Nephron (organoid): ENCODE measurements around the gene BIRC5.

Source experiments
- H3K27ac Mint-ChIP-seq, 3 experiments: 2 replicates each; pipeline ENCODE4 v1.8.0; 2020; ENCODE audit warnings: mixed read lengths in 3 of 3, mild to moderate bottlenecking in 2 of 3, moderate library complexity in 1 of 3
- H3K27me3 Mint-ChIP-seq: 2 replicates; pipeline ENCODE4 v1.8.0; 2021; ENCODE audit warnings: low read depth, mild to moderate bottlenecking, moderate library complexity, mixed read lengths
- H3K36me3 Mint-ChIP-seq: 2 replicates; pipeline ENCODE4 v1.8.0; 2020; ENCODE audit warnings: low read depth, mixed read lengths
- H3K4me1 Mint-ChIP-seq: 2 replicates; pipeline ENCODE4 v1.8.0; 2020; ENCODE audit warnings: mixed read lengths
- H3K4me3 Mint-ChIP-seq, 3 experiments: 2 replicates each; pipeline ENCODE4 v1.8.0; 2020; ENCODE audit warnings: mild to moderate bottlenecking in 3 of 3, mixed read lengths in 3 of 3, moderate library complexity in 2 of 3
- H3K9me3 Mint-ChIP-seq: 2 replicates; pipeline ENCODE4 v1.8.0; 2020; ENCODE audit warnings: mixed read lengths
- TF ChIP-seq, protein P1 (sequence below), 3 experiments: fragments of 200-600 bp; sonication (generic); IDR thresholded peaks; one replicate each; pipeline ENCODE4 v1.5.0; 2021; ENCODE audit warnings: antibody characterized with exemption in 3 of 3; ENCODE audit not compliant: unreplicated experiment in 3 of 3

BIRC5 gene

DNA sequence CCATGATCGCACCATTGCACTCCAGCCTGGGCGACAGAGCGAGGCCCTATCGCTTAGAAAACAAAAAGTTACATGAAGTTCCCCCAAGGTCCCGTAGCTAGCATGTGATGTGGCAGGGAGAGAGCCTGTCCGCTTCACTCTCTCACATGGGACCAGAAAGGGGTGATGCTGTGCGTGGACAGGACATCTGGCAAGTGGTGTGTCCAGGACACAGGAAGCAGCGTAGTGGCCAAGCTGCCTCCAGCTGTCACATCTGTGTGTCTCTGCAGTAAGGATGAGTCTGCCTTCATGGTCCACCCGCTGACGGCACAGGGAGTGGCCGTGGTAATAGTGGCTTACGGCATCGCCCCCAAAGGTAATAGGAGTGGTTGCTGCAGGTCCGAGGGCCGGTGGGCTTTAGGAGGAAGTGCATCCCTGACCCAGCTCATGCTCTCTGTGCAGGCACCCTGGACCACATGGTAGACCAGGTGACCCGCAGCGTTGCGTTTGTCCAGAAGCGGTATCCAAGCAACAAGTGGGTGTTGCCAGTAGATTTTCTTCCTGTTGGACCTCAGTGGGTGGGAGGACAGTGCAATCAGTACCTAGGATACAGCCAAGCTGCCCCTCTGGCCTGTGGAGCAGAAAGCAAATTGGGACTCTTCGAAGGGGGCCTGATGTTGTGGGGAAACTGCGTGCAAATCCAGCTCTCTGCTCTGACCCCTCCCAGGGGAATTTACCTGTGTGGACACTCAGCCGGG lies 9.5 kb upstream of the BIRC5 start:
- peaks cover 10% of the 10 kb centered on the region for H3K36me3 Mint-ChIP-seq
- H3K4me3 Mint-ChIP-seq: no peak overlapping the region
- H3K4me1 Mint-ChIP-seq: no peaks in the 10 kb centered on the region
- H3K27me3 Mint-ChIP-seq: no peaks in the 10 kb centered on the region
- TF ChIP-seq, protein P1, sequence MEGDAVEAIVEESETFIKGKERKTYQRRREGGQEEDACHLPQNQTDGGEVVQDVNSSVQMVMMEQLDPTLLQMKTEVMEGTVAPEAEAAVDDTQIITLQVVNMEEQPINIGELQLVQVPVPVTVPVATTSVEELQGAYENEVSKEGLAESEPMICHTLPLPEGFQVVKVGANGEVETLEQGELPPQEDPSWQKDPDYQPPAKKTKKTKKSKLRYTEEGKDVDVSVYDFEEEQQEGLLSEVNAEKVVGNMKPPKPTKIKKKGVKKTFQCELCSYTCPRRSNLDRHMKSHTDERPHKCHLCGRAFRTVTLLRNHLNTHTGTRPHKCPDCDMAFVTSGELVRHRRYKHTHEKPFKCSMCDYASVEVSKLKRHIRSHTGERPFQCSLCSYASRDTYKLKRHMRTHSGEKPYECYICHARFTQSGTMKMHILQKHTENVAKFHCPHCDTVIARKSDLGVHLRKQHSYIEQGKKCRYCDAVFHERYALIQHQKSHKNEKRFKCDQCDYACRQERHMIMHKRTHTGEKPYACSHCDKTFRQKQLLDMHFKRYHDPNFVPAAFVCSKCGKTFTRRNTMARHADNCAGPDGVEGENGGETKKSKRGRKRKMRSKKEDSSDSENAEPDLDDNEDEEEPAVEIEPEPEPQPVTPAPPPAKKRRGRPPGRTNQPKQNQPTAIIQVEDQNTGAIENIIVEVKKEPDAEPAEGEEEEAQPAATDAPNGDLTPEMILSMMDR (IDR thresholded peaks at IDR 0.05; ENCODE audit: unreplicated experiment in 3 of 3): no peak
- no peak overlapping the region for H3K27ac Mint-ChIP-seq
- H3K9me3 Mint-ChIP-seq: no peaks in the 10 kb centered on the region

DNA sequence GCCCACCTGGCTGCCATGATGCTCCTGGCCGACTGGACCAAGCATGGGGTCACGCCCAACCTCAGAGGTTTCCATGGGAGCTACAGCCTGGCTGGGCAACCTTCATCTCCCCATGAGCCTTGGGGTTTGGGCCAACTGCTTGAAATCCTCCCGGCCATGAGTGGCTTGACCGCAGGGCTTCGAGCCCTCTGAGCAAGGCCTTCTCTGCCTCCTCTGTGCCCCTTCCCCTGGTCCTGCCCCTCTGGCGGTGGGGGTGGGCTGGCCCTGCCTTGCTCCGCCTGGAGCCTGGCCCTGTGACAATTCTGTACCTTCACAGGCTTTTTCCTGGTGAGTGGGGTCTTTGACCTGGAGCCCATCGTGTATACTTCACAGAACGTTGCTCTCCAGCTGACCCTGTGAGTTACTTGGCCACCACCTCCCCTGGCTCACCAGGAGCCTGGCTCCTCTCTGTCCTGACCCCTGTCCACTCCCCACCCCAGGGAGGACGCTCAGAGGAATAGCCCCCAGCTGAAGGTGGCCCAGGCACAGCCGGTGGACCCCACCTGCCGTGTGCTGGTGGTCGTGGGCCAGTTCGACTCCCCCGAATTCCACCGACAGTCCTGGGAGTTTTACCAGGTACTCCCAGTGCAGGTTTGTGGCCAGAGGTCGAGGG lies 8.8 kb upstream of the BIRC5 start:
- Mint-ChIP-seq H3K36me3 (peaks cover 10% of the 10 kb centered on the region), H3K4me3 (no peak overlapping the region)
- TF ChIP-seq, protein P1 (IDR thresholded peaks at IDR 0.05; ENCODE audit: unreplicated experiment in 3 of 3): no peak

DNA sequence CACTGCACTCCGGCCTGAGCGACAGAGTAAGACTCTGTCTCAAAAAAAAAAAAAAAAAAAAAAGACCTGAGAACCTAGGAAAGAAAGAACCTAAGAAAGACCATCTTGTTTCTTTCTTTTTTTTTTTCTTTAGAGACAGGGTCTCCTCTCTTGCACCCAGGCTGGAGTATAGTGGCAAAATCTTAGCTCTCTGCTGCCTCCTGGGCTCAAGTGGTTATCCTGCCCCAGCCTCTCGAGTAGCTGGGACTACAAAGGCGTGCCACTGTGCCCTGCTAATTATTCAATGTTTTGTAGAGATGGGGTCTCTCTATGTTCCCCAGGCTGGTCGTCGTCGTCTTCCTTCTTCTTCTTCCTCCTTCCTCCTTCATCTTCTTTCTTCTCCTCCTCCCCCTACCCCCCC lies 7.8 kb upstream of the BIRC5 start:
- Mint-ChIP-seq H3K27ac (no peak overlapping the region), H3K9me3 (no peaks in the 10 kb centered on the region), H3K27me3 (no peaks in the 10 kb centered on the region), H3K4me3 (no peak overlapping the region), H3K36me3 (peaks cover 10% of the 10 kb centered on the region), H3K4me1 (no peaks in the 10 kb centered on the region)
- TF ChIP-seq, protein P1 (IDR thresholded peaks at IDR 0.05; ENCODE audit: unreplicated experiment in 3 of 3): no peak

More for the DNA sequence above, 8.8 kb upstream of the BIRC5 start:
- Mint-ChIP-seq H3K27ac (no peak overlapping the region), H3K27me3 (no peaks in the 10 kb centered on the region), H3K4me1 (no peaks in the 10 kb centered on the region), H3K9me3 (no peaks in the 10 kb centered on the region)

DNA sequence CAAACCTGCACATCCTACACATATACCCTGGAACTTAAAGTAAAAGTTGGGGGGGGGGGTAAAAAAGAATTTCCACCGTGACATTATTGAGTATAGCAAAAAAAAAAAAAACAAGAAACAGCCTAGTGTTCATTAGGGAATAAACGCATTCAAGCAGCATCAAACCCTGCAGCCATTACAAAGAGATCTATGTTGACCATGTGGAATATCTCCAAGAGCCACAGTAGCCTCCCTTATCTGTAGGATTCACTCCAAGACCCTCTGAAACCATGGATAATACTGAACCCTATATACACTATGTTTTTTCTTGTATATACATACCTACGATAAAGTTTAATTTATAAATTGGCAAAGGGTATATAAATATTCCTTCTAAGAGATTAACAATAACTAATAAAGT lies 5.6 kb upstream of the BIRC5 start:
- no peak overlapping the region for H3K4me3 Mint-ChIP-seq
- TF ChIP-seq, protein P1 (IDR thresholded peaks at IDR 0.05; ENCODE audit: unreplicated experiment in 3 of 3): no peak
- H3K27me3 Mint-ChIP-seq: no peaks in the 10 kb centered on the region
- no peak overlapping the region for H3K27ac Mint-ChIP-seq
- H3K9me3 Mint-ChIP-seq: no peaks in the 10 kb centered on the region
- H3K36me3 Mint-ChIP-seq: peaks cover 10% of the 10 kb centered on the region
- H3K4me1 Mint-ChIP-seq: no peaks in the 10 kb centered on the region

DNA sequence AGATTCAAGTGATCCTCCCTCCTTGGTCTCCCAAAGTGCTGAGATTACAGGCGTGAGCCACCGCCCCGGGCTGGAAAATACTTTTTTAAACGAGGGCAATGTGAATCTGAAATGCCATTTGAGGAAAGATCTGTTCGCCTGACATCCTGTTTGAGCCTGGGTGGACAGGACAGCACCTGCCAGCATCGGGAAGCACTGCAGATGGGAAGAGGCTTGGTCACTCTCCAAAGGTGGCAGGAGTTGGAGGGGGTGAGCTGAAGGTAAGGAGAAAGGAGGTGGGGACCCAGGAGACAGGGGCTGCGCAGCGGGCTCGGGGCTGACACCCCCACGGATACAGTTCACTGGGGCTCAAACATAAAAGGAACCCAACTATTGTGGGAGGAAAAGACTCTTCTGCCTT lies 3.9 kb upstream of the BIRC5 start:
- Mint-ChIP-seq H3K4me3 (no peak overlapping the region), H3K27me3 (no peaks in the 10 kb centered on the region), H3K27ac (no peak overlapping the region), H3K9me3 (no peaks in the 10 kb centered on the region), H3K4me1 (peaks cover 4% of the 10 kb centered on the region), H3K36me3 (peaks cover 7% of the 10 kb centered on the region)
- TF ChIP-seq, protein P1 (IDR thresholded peaks at IDR 0.05; ENCODE audit: unreplicated experiment in 3 of 3): no peak

DNA sequence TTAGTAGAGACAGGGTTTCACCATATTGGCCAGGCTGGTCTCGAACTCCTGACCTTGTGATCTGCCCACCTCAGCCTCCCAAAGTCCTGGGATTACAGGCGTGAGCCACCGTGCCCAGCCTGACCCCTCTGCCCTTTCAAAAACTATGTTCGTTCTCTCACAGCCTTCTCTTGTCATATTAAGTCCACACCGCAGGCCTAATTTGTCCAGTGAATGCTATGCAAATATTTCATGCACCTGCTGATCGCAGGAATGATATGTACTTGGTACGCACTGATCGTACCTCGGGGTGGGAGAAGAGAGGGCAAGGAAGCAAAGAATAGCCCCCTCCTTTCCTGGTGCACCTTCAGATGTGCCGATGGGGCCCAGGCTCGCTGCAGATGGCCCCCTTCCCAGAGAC lies 3.0 kb upstream of the BIRC5 start:
- TF ChIP-seq, protein P1 (IDR thresholded peaks at IDR 0.05; ENCODE audit: unreplicated experiment in 3 of 3): no peak
- H3K27me3 Mint-ChIP-seq: no peaks in the 10 kb centered on the region
- no peaks in the 10 kb centered on the region for H3K9me3 Mint-ChIP-seq
- peaks cover 7% of the 10 kb centered on the region for H3K36me3 Mint-ChIP-seq
- no peak overlapping the region for H3K27ac Mint-ChIP-seq
- no peak overlapping the region for H3K4me3 Mint-ChIP-seq
- peaks cover 4% of the 10 kb centered on the region for H3K4me1 Mint-ChIP-seq
